ENCODE data around the gene KRT6A. TPM values are rescaled to one million over a fixed set of nuclear protein-coding genes. Genes with fewer than 3 reads are reported as not detected.
A peak's percentile ranks its signal among the peaks of the same experiment; 100 is the strongest.

Gene KRT6A
- total RNA-seq, 1 donor from 2014 or later, result not detected

DNA sequence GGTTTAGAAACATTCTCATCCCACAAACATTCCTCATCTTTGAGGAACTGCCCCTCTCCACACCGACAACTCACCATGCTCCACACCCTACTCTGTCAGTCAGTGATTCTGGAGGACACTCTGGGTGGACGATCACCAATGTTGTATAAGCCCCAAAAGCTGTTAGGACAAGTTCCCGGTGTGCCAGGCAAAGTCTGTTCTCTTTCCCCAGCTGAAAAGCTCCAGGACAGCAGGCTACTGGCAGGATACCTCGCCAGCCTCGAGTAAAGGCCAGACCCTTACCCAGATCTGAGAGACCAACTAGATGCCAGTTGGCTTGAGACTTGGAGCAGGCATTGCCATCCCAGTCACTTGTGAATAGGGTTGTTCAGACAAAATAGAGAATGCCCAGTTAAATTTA is 15.2 kb upstream of the KRT6A start:
- no peaks in the 10 kb centered on the region for H3K27me3 ChIP-seq

DNA sequence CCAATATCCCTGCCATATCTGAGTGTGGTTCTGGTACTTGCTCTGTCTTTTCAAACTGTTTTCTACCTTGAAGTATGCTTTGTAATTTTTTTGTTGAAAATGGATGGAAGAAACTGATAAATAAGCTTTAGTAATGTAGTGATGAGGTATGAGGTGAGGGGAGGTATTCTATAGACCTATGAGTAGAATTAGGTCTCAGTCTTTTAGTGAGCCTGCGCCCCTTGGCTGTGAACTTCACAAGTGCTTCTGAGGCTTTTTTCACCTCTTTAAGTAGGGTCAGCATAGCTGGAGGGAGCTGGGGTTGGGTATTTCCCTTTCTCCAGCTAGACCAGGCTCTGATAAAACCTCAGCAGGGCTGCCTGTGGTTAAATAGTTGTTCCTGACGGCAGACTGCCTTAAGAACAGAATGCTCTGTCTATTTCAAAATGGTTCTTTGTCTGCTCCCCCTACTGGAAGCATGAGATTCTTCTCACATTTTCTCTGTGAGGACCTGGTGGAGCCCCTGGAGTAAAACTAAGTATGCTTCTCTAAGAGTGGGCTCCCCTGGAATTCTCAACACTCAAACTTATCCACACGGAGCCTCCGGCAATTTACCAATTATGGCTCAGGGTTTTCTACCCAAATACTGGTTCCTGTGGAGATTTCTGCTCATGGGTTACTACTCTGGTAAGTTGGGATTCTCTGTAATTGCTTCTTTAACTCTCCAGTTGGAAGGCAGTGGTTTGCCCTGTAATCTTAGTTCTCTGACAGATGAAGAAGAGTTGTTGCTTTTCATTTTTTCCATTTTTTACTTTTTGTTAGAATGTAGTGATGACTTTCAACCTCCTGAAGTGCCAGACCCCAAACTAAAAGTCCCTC is 14.0 kb upstream of the KRT6A start:
- Histone ChIP-seq H3K4me3 (no peak overlapping the region), H3K9ac (no peak overlapping the region), H3K27ac (no peak overlapping the region), H3K27me3 (no peaks in the 10 kb centered on the region), H3K4me1 (no peaks in the 10 kb centered on the region), H3K36me3 (no peaks in the 10 kb centered on the region), H3K4me2 (no peak overlapping the region), H4K20me1 (ENCODE audit: low read depth) (no peaks in the 10 kb centered on the region), H3F3A (ENCODE audit: low read depth) (no peaks in the 10 kb centered on the region), H3K79me2 (ENCODE audit: low read depth) (no peaks in the 10 kb centered on the region), H2AFZ (replicated peaks) (peak overlapping the region; percentile 40), H3K9me3 (ENCODE audit: low read depth) (no peaks in the 10 kb centered on the region)
- no peaks in the 10 kb centered on the region for H3K4me1 Mint-ChIP-seq
- no peak overlapping the region for H3K4me3 Mint-ChIP-seq
- H3K9me3 Mint-ChIP-seq, result peaks cover 10% of the 10 kb centered on the region
- TF ChIP-seq EZH2phosphoT487 (IDR thresholded peaks at IDR 0.05) (no peak), EZH2 (IDR thresholded peaks at IDR 0.05) (no peak)
- TF ChIP-seq, protein P1, sequence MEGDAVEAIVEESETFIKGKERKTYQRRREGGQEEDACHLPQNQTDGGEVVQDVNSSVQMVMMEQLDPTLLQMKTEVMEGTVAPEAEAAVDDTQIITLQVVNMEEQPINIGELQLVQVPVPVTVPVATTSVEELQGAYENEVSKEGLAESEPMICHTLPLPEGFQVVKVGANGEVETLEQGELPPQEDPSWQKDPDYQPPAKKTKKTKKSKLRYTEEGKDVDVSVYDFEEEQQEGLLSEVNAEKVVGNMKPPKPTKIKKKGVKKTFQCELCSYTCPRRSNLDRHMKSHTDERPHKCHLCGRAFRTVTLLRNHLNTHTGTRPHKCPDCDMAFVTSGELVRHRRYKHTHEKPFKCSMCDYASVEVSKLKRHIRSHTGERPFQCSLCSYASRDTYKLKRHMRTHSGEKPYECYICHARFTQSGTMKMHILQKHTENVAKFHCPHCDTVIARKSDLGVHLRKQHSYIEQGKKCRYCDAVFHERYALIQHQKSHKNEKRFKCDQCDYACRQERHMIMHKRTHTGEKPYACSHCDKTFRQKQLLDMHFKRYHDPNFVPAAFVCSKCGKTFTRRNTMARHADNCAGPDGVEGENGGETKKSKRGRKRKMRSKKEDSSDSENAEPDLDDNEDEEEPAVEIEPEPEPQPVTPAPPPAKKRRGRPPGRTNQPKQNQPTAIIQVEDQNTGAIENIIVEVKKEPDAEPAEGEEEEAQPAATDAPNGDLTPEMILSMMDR (IDR thresholded peaks at IDR 0.05), result peak; percentile 66
- no peak overlapping the region for H3K27ac Mint-ChIP-seq
- no peaks in the 10 kb centered on the region for H3K36me3 Mint-ChIP-seq
- DNase-seq (ENCODE audit: low spot score), result peak; percentile 63
- no peaks in the 10 kb centered on the region for H3K27me3 Mint-ChIP-seq (ENCODE audit: insufficient read depth, low read depth)

More for the DNA sequence above, 15.2 kb upstream of the KRT6A start:
- TF ChIP-seq, protein P1 (IDR thresholded peaks at IDR 0.05), result no peak
- TF ChIP-seq EZH2 (IDR thresholded peaks at IDR 0.05) (no peak), EZH2phosphoT487 (IDR thresholded peaks at IDR 0.05) (no peak)
- Histone ChIP-seq H3K27ac (no peak overlapping the region), H3K79me2 (ENCODE audit: low read depth) (no peaks in the 10 kb centered on the region), H3K9ac (no peak overlapping the region), H3K36me3 (no peaks in the 10 kb centered on the region), H3K4me1 (no peaks in the 10 kb centered on the region), H3K4me2 (no peak overlapping the region), H3F3A (ENCODE audit: low read depth) (no peaks in the 10 kb centered on the region), H4K20me1 (ENCODE audit: low read depth) (no peaks in the 10 kb centered on the region), H3K4me3 (no peak overlapping the region), H2AFZ (replicated peaks) (no peak overlapping the region), H3K9me3 (ENCODE audit: low read depth) (no peaks in the 10 kb centered on the region)
- no peaks in the 10 kb centered on the region for H3K4me1 Mint-ChIP-seq
- no peak overlapping the region for H3K4me3 Mint-ChIP-seq
- no peak overlapping the region for H3K27ac Mint-ChIP-seq
- H3K36me3 Mint-ChIP-seq, result no peaks in the 10 kb centered on the region
- peaks cover 10% of the 10 kb centered on the region for H3K9me3 Mint-ChIP-seq
- H3K27me3 Mint-ChIP-seq (ENCODE audit: insufficient read depth, low read depth), result no peaks in the 10 kb centered on the region
- DNase-seq (ENCODE audit: low spot score), result no peak

DNA sequence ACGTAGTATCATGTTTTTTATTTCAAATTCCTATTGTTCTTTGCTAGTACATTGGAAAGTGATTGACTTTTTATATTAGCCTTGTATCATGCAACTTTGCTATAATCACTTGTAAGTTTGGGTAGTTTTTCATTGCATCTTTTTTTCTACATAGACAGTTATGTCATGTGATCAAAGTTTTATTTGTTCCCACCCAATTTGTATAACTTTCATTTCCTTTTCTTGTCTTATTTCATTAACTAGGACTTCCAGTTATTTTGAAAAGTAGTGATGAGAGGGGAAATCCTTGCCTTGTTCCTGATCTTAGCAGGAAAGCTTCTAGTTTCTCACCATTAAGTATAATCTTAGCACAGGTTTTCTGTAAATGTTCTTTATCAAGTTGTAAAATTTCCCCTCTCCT is 9.8 kb upstream of the KRT6A start:
- no peak overlapping the region for H3K27ac ChIP-seq
- no peaks in the 10 kb centered on the region for H3F3A ChIP-seq (ENCODE audit: low read depth)
- no peaks in the 10 kb centered on the region for H3K79me2 ChIP-seq (ENCODE audit: low read depth)
- no peak for DNase-seq (ENCODE audit: low spot score)
- no peaks in the 10 kb centered on the region for H3K9me3 ChIP-seq (ENCODE audit: low read depth)
- H3K27me3 Mint-ChIP-seq (ENCODE audit: insufficient read depth, low read depth), result no peaks in the 10 kb centered on the region
- no peak overlapping the region for H3K4me2 ChIP-seq
- H4K20me1 ChIP-seq (ENCODE audit: low read depth), result no peaks in the 10 kb centered on the region
- H2AFZ ChIP-seq (replicated peaks), result no peak overlapping the region
- H3K27me3 ChIP-seq, result no peaks in the 10 kb centered on the region
- no peak overlapping the region for H3K4me3 Mint-ChIP-seq
- no peaks in the 10 kb centered on the region for H3K36me3 Mint-ChIP-seq
- no peaks in the 10 kb centered on the region for H3K36me3 ChIP-seq
- no peak overlapping the region for H3K9ac ChIP-seq
- H3K4me3 ChIP-seq, result no peak overlapping the region
- no peaks in the 10 kb centered on the region for H3K4me1 ChIP-seq
- no peaks in the 10 kb centered on the region for H3K4me1 Mint-ChIP-seq
- H3K27ac Mint-ChIP-seq, result no peak overlapping the region
- TF ChIP-seq EZH2phosphoT487 (IDR thresholded peaks at IDR 0.05), result no peak
- TF ChIP-seq, protein P1 (IDR thresholded peaks at IDR 0.05), result no peak
- no peak for TF ChIP-seq EZH2 (IDR thresholded peaks at IDR 0.05)
- peaks cover 2% of the 10 kb centered on the region for H3K9me3 Mint-ChIP-seq

Data from neural progenitor cell (in vitro differentiated cells).